ENCODE data around the gene DPF3. TPM values are rescaled to one million over a fixed set of nuclear protein-coding genes. Genes with fewer than 3 reads are reported as not detected.

Gene DPF3
- total and polyA plus RNA-seq, 9 of the 15 experiments (the other 6 are each of a cell fraction or from before 2014, with no cell fraction given) = 0.21 to 4.9 (median 1.2) TPM

- no peaks in the 10 kb centered on the region for H4K20me1 ChIP-seq (replicated peaks; ENCODE audit: control insufficient read depth, insufficient read depth, low read length)
- H3K9me3 ChIP-seq (replicated peaks; ENCODE audit: control insufficient read depth, insufficient read depth, low read depth, low read length) = no peaks in the 10 kb centered on the region
- H3K36me3 ChIP-seq (ENCODE audit: control insufficient read depth, insufficient read depth, low read length) = no peaks in the 10 kb centered on the region
- H3K27me3 ChIP-seq (ENCODE audit: control insufficient read depth in 2 of 2, insufficient read depth in 2 of 2, low read length in 2 of 2) = no peaks in the 10 kb centered on the region; a peak in 1 of 5 replicates
- H3K4me1 ChIP-seq (replicated peaks in 1 of 2; ENCODE audit: control insufficient read depth in 2 of 2, insufficient read depth in 2 of 2, low read length in 2 of 2) = peaks cover 0 to 3% of the 10 kb centered on the region in 2 experiments; a peak in 1 of 5 replicates
- intact Hi-C loops (cut with micrococcal nuclease) (loop anchor here (10.0 kb wide), 1 partner anchor 173 kb away; no protein-coding TSS in a partner anchor), in situ Hi-C loops (cut with MboI) (no loop called here)
- no peak overlapping the region for H2AFZ ChIP-seq (ENCODE audit: low read depth, low read length)
- TF ChIP-seq MAFK (IDR thresholded peaks at IDR 0.05; ENCODE audit: low read length) (no peak), MCM2 (IDR thresholded peaks at IDR 0.05; ENCODE audit: low read depth) (no peak), ZBTB11 (CRISPR knock-in tag; IDR thresholded peaks at IDR 0.05) (no peak), MYC (IDR thresholded peaks at IDR 0.05; ENCODE audit: low read depth, low read length) (no peak), MYC (CRISPR knock-in tag; IDR thresholded peaks at IDR 0.05; ENCODE audit: borderline replicate concordance, low read depth) (no peak)
- H3K9ac ChIP-seq (ENCODE audit: insufficient read depth in 1 of 2, low read depth in 2 of 2, low read length in 2 of 2) = no peak overlapping the region
- H3K9me1 ChIP-seq (ENCODE audit: control insufficient read depth, insufficient read depth, low read length) = no peaks in the 10 kb centered on the region
- no peak overlapping the region for H3K4me3 ChIP-seq
- ChIA-PET CTCF (ENCODE audit: low intra/inter-chr PET ratio) (no interaction called here), POLR2A (interaction anchor here (0.7 kb wide), 1 partner anchor 20 kb away, joined by 4 read pairs; no protein-coding TSS in a partner anchor)
- ATAC-seq (no peak), DNase-seq (ENCODE audit: extremely low read depth in 1 of 4, low spot score in 3 of 4) (no peak), FAIRE-seq (no peak)
- 20% methylated on average over 9 of the region's 16 CpGs for WGBS (ENCODE audit: insufficient coverage, low coverage, missing lambda C conversion rate)
- H3K79me2 ChIP-seq (ENCODE audit: control insufficient read depth, insufficient read depth, low read length) = no peaks in the 10 kb centered on the region
- no TSS peak for BruUV-seq (replicated peaks)
- H3K4me2 ChIP-seq (ENCODE audit: insufficient read depth, low read length) = no peak overlapping the region
- H3K27ac ChIP-seq (ENCODE audit: extremely low read depth, low read depth, low read length) = no peak overlapping the region
Measured at GRCh38 chr14:72732022-72732780, 161.7 kb downstream of the DPF3 start.

Data from K562 (cell line).